Measurements from ENCODE around the gene ZKSCAN3.
"Not testable (repeated sequence)": the region's sequence is repeated elsewhere in the genome, so short reads cannot be mapped to it uniquely, and the experiment has no call there.

DNA sequence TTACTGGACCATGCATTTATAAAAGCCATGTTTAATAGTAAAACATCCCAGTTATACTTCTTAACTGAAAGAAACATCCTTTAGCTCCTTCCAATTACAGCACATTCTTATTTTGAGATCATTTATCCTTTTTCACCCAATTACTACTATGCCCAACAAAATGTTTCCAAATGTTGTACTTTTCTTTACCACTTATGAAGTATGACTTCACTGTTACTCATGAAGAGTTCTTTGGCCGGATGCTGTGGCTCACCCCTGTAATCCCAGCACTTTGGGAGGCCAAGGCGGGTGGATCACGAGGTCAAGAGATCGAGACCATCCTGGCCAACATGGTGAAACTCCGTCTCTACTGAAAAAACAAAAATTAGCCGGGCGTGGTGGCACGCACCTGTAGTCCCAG is 31.9 kb upstream of the ZKSCAN3 start:
- TF ChIP-seq, protein P1, sequence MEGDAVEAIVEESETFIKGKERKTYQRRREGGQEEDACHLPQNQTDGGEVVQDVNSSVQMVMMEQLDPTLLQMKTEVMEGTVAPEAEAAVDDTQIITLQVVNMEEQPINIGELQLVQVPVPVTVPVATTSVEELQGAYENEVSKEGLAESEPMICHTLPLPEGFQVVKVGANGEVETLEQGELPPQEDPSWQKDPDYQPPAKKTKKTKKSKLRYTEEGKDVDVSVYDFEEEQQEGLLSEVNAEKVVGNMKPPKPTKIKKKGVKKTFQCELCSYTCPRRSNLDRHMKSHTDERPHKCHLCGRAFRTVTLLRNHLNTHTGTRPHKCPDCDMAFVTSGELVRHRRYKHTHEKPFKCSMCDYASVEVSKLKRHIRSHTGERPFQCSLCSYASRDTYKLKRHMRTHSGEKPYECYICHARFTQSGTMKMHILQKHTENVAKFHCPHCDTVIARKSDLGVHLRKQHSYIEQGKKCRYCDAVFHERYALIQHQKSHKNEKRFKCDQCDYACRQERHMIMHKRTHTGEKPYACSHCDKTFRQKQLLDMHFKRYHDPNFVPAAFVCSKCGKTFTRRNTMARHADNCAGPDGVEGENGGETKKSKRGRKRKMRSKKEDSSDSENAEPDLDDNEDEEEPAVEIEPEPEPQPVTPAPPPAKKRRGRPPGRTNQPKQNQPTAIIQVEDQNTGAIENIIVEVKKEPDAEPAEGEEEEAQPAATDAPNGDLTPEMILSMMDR (IDR thresholded peaks at IDR 0.05 in 2 of 3, conservative IDR thresholded peaks at IDR 0.05 in 1 of 3; ENCODE audit: borderline replicate concordance in 1 of 3, insufficient read depth in 1 of 3, low read depth in 2 of 3, low read length in 2 of 3) = not testable (repeated sequence)
- not testable (repeated sequence) for TF ChIP-seq EZH2 (IDR thresholded peaks at IDR 0.05); EZH2phosphoT487 (IDR thresholded peaks at IDR 0.05; ENCODE audit: borderline replicate concordance); SP1 (IDR thresholded peaks at IDR 0.05; ENCODE audit: low read depth); POLR2AphosphoS5 (IDR thresholded peaks at IDR 0.05; ENCODE audit: low read depth, low read length); POLR2A (IDR thresholded peaks at IDR 0.05; ENCODE audit: borderline replicate concordance, extremely low read depth, insufficient read depth, insufficient read length)
- TF ChIP-seq, protein P2, sequence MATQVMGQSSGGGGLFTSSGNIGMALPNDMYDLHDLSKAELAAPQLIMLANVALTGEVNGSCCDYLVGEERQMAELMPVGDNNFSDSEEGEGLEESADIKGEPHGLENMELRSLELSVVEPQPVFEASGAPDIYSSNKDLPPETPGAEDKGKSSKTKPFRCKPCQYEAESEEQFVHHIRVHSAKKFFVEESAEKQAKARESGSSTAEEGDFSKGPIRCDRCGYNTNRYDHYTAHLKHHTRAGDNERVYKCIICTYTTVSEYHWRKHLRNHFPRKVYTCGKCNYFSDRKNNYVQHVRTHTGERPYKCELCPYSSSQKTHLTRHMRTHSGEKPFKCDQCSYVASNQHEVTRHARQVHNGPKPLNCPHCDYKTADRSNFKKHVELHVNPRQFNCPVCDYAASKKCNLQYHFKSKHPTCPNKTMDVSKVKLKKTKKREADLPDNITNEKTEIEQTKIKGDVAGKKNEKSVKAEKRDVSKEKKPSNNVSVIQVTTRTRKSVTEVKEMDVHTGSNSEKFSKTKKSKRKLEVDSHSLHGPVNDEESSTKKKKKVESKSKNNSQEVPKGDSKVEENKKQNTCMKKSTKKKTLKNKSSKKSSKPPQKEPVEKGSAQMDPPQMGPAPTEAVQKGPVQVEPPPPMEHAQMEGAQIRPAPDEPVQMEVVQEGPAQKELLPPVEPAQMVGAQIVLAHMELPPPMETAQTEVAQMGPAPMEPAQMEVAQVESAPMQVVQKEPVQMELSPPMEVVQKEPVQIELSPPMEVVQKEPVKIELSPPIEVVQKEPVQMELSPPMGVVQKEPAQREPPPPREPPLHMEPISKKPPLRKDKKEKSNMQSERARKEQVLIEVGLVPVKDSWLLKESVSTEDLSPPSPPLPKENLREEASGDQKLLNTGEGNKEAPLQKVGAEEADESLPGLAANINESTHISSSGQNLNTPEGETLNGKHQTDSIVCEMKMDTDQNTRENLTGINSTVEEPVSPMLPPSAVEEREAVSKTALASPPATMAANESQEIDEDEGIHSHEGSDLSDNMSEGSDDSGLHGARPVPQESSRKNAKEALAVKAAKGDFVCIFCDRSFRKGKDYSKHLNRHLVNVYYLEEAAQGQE (IDR thresholded peaks at IDR 0.05; ENCODE audit: low read depth) = not testable (repeated sequence)

All from HCT116 (cell line).